Putamen (tissue), 1 donor: ENCODE data around the gene C12orf60.

Experiments used
- DNase-seq: peaks from one replicate; pipeline ENCODE4 v3.0.0-alpha.2; 2016; ENCODE audit warnings: low spot score

Gene C12orf60

GRCh38 chr12:14777271-14777670 is 26.2 kb upstream of the C12orf60 start:
- no peak for DNase-seq

GRCh38 chr12:14779834-14780233 is 23.6 kb upstream of the C12orf60 start:
- no peak for DNase-seq

GRCh38 chr12:14780859-14781258 is 22.6 kb upstream of the C12orf60 start:
- DNase-seq: no peak

- DNase-seq: no peak
Measured at GRCh38 chr12:14781563-14781962, 21.9 kb upstream of the C12orf60 start.

- no peak for DNase-seq
Measured at GRCh38 chr12:14782756-14783155, 20.7 kb upstream of the C12orf60 start.

- no peak for DNase-seq
Measured at GRCh38 chr12:14784471-14784870, 19.0 kb upstream of the C12orf60 start.

GRCh38 chr12:14785568-14785967 is 17.9 kb upstream of the C12orf60 start:
- no peak for DNase-seq

GRCh38 chr12:14795028-14795448 is 8.4 kb upstream of the C12orf60 start:
- no peak for DNase-seq

- DNase-seq: no peak
Measured at GRCh38 chr12:14802247-14802646, 1.2 kb upstream of the C12orf60 start.

- peak; percentile 11 for DNase-seq
Measured at GRCh38 chr12:14802721-14803010, 804 bp upstream of the C12orf60 start.

GRCh38 chr12:14803830-14804160 is 325 bp downstream of the C12orf60 start:
- DNase-seq: no peak

- no peak for DNase-seq
Measured at GRCh38 chr12:14810167-14810952, 6.9 kb downstream of the C12orf60 start.

GRCh38 chr12:14810953-14811483 is 7.5 kb downstream of the C12orf60 start:
- DNase-seq: no peak

- DNase-seq: no peak
Measured at GRCh38 chr12:14811486-14811885, 8.0 kb downstream of the C12orf60 start.

- DNase-seq: no peak
Measured at GRCh38 chr12:14814014-14814413, 10.5 kb downstream of the C12orf60 start, which contains the start of gene SMCO3. Gene SMCO3, minus strand, starts transcription at chr12:14814182. Its CDS starts 7,502 bp downstream, at chr12:14806680.

- DNase-seq: no peak
Measured at GRCh38 chr12:14824012-14824634, 20.7 kb downstream of the C12orf60 start.

- DNase-seq: no peak
Measured at GRCh38 chr12:14825256-14825655, 21.8 kb downstream of the C12orf60 start.

GRCh38 chr12:14826491-14826890 is 23.0 kb downstream of the C12orf60 start:
- no peak for DNase-seq

- no peak for DNase-seq
Measured at GRCh38 chr12:14827043-14827442, 23.6 kb downstream of the C12orf60 start.

- no peak for DNase-seq
Measured at GRCh38 chr12:14828892-14829291, 25.4 kb downstream of the C12orf60 start.

GRCh38 chr12:14833336-14833735 is 29.9 kb downstream of the C12orf60 start:
- no peak for DNase-seq

GRCh38 chr12:14833952-14834351 is 30.5 kb downstream of the C12orf60 start:
- DNase-seq: no peak

GRCh38 chr12:14834509-14834908 is 31.0 kb downstream of the C12orf60 start:
- DNase-seq: no peak
